ENCODE results near the gene FAM187B.

The FAM187B gene

GRCh38 chr19:35195830-35196229 is 32.7 kb downstream of the FAM187B start:
- no peak for DNase-seq (ENCODE audit: low read depth)
- no peak for TF ChIP-seq MAX (IDR thresholded peaks at IDR 0.05; ENCODE audit: low read depth, low read length)
- no peak for TF ChIP-seq MYC (IDR thresholded peaks at IDR 0.05; ENCODE audit: low read depth, low read length)
- TF ChIP-seq, protein P1, sequence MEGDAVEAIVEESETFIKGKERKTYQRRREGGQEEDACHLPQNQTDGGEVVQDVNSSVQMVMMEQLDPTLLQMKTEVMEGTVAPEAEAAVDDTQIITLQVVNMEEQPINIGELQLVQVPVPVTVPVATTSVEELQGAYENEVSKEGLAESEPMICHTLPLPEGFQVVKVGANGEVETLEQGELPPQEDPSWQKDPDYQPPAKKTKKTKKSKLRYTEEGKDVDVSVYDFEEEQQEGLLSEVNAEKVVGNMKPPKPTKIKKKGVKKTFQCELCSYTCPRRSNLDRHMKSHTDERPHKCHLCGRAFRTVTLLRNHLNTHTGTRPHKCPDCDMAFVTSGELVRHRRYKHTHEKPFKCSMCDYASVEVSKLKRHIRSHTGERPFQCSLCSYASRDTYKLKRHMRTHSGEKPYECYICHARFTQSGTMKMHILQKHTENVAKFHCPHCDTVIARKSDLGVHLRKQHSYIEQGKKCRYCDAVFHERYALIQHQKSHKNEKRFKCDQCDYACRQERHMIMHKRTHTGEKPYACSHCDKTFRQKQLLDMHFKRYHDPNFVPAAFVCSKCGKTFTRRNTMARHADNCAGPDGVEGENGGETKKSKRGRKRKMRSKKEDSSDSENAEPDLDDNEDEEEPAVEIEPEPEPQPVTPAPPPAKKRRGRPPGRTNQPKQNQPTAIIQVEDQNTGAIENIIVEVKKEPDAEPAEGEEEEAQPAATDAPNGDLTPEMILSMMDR (IDR thresholded peaks at IDR 0.05; ENCODE audit: low read depth, low read length) = no peak
- TF ChIP-seq POLR2A (IDR thresholded peaks at IDR 0.05; ENCODE audit: extremely low read depth, insufficient read length) = no peak
- no peak overlapping the region for H3K4me3 ChIP-seq (ENCODE audit: low read depth, low read length)

DNA sequence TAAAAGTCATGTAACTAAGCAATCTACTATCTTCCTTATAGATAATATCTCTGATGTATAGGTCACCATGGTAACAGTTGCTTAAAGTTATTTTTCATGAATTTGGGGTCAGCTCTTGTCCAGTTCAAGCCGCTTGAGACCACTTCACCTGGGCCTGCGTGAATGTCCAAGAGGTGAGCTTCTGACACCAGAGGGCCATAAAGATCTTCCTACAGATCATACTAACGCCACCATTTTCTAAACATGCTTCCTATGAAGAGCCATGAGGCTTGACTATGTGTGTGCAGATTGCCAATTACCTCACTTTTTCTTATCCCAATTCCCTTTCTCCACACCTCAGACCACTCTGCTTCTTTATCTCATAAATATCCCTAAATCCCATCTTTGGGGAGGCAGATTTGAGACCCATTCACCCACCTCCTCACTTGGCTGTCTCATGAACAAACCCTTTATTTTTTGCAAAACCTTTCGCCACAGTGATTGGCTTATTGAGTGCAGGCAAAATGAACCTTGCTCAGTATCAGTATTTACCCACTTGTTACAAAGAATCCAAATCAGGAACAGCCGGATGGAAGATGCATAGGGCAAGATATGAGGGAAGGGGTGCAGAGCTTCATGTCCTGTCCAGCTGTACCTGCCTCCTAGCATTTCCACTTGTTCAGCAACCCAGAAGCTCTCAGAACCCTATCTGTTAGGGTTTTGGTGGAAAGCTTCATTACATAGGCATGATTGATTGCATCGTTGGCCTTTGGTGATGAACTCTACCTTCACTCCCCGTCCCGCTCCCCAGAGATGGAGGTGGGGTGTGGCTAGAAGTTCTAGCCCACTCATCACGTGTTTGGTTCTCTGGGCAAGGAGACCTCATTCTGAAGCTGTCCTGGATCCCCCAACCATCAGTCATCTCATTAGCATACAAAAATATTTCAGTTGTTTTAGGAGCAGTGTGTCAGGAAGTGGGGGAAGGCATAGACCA is 34.2 kb downstream of the FAM187B start:
- H3K4me3 ChIP-seq (ENCODE audit: low read depth, low read length) = no peak overlapping the region
- no peak for TF ChIP-seq POLR2A (IDR thresholded peaks at IDR 0.05; ENCODE audit: extremely low read depth, insufficient read length)
- no peak for DNase-seq (ENCODE audit: low read depth)

GRCh38 chr19:35184884-35185283 is 43.7 kb downstream of the FAM187B start:
- H3K4me3 ChIP-seq (ENCODE audit: low read depth, low read length) = no peak overlapping the region
- no peak for DNase-seq (ENCODE audit: low read depth)
- TF ChIP-seq POLR2A (IDR thresholded peaks at IDR 0.05; ENCODE audit: extremely low read depth, insufficient read length) (no peak), MYC (IDR thresholded peaks at IDR 0.05; ENCODE audit: low read depth, low read length) (no peak), MAX (IDR thresholded peaks at IDR 0.05; ENCODE audit: low read depth, low read length) (no peak)
- TF ChIP-seq, protein P1 (IDR thresholded peaks at IDR 0.05; ENCODE audit: low read depth, low read length) = no peak

DNA sequence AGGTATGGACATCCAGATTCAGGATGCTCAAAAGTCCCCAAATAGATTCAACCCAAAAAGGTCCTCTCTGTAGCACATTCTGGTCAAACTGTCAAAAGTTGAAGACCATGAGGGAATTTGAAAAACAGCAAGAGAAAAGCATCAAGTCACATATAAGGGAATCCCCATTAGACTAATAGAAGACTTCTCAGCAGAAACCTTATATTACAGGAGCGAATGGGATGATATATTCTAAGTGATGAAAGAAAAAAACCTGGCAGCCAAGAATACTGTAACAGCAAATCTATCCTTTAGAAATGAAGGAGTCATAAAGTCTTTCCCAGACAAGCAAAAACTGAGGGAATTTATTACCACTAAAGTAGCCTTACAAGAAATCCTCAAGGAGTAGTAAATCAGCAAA is 44.3 kb downstream of the FAM187B start:
- TF ChIP-seq POLR2A (IDR thresholded peaks at IDR 0.05; ENCODE audit: extremely low read depth, insufficient read length) (no peak), MAX (IDR thresholded peaks at IDR 0.05; ENCODE audit: low read depth, low read length) (no peak), MYC (IDR thresholded peaks at IDR 0.05; ENCODE audit: low read depth, low read length) (no peak)
- TF ChIP-seq, protein P1 (IDR thresholded peaks at IDR 0.05; ENCODE audit: low read depth, low read length) = no peak
- no peak for DNase-seq (ENCODE audit: low read depth)
- no peak overlapping the region for H3K4me3 ChIP-seq (ENCODE audit: low read depth, low read length)

GRCh38 chr19:35181387-35181786 is 47.2 kb downstream of the FAM187B start:
- H3K4me3 ChIP-seq (ENCODE audit: low read depth, low read length) = no peak overlapping the region
- no peak for DNase-seq (ENCODE audit: low read depth)
- TF ChIP-seq POLR2A (IDR thresholded peaks at IDR 0.05; ENCODE audit: extremely low read depth, insufficient read length) (no peak), MYC (IDR thresholded peaks at IDR 0.05; ENCODE audit: low read depth, low read length) (no peak), MAX (IDR thresholded peaks at IDR 0.05; ENCODE audit: low read depth, low read length) (no peak)
- TF ChIP-seq, protein P1 (IDR thresholded peaks at IDR 0.05; ENCODE audit: low read depth, low read length) = no peak

- no peak overlapping the region for H3K4me3 ChIP-seq (ENCODE audit: low read depth, low read length)
- TF ChIP-seq, protein P1 (IDR thresholded peaks at IDR 0.05; ENCODE audit: low read depth, low read length) = no peak
- TF ChIP-seq POLR2A (IDR thresholded peaks at IDR 0.05; ENCODE audit: extremely low read depth, insufficient read length) (no peak), MAX (IDR thresholded peaks at IDR 0.05; ENCODE audit: low read depth, low read length) (no peak), MYC (IDR thresholded peaks at IDR 0.05; ENCODE audit: low read depth, low read length) (no peak)
- no peak for DNase-seq (ENCODE audit: low read depth)
Observed at GRCh38 chr19:35179830-35180229, 48.7 kb downstream of the FAM187B start.

Data from NB4 (cell line).